ENCODE measurements around the gene FERMT2.

The FERMT2 gene

GRCh38 chr14:52827426-52827825 lies 123.4 kb downstream of the FERMT2 start:
- DNase-seq (ENCODE audit: insufficient read length, low spot score), result no peak
- TF ChIP-seq POLR2A (IDR thresholded peaks at IDR 0.05; ENCODE audit: low read depth, low read length), result no peak
- no peak for FAIRE-seq

DNA sequence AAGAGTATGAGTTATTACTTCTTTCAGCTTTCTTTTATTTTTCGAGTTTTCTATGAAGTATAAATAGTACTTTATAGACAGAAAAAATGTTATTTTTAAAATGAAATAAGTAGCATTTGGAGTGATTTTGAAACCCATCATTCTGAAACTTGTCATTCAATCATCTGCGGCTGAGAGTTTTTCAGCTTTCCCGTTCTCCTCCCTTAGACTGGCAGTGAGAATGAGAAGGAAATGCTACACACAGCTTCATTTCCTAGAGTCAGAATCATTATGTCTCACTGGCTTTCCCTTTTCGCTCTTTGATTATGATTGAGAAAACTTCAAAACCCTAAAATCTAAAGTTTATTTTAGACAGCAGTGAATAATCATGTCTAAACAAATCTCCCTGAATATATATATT lies 125.8 kb downstream of the FERMT2 start:
- no peak for TF ChIP-seq POLR2A (IDR thresholded peaks at IDR 0.05; ENCODE audit: low read depth, low read length)
- FAIRE-seq, result no peak
- no peak for DNase-seq (ENCODE audit: insufficient read length, low spot score)

- TF ChIP-seq POLR2A (IDR thresholded peaks at IDR 0.05; ENCODE audit: low read depth, low read length), result no peak
- no peak for FAIRE-seq
- DNase-seq (ENCODE audit: insufficient read length, low spot score), result no peak
These were observed 126.4 kb downstream of the FERMT2 start for GRCh38 chr14:52824462-52824861.

- FAIRE-seq (no peak), DNase-seq (ENCODE audit: insufficient read length, low spot score) (no peak)
- TF ChIP-seq POLR2A (IDR thresholded peaks at IDR 0.05; ENCODE audit: low read depth, low read length), result no peak
These were observed 129.0 kb downstream of the FERMT2 start for GRCh38 chr14:52821805-52822250.

GRCh38 chr14:52808101-52808500 lies 142.7 kb downstream of the FERMT2 start:
- no peak for FAIRE-seq
- TF ChIP-seq POLR2A (IDR thresholded peaks at IDR 0.05; ENCODE audit: low read depth, low read length), result no peak
- no peak for DNase-seq (ENCODE audit: insufficient read length, low spot score)
